SH-SY5Y (cell line): ENCODE data around the gene BIRC2.

ENCODE experiments used
- GATA2 ChIP-seq: IDR thresholded peaks from 2 replicates; pipeline ENCODE4 v1.6.1; 2011; ENCODE audit warnings: mild to moderate bottlenecking, low read depth, low read length
- GATA3 ChIP-seq: IDR thresholded peaks from 2 replicates; pipeline ENCODE4 v1.6.1; 2011; ENCODE audit warnings: low read depth, mild to moderate bottlenecking, low read length, moderate library complexity

DNA sequence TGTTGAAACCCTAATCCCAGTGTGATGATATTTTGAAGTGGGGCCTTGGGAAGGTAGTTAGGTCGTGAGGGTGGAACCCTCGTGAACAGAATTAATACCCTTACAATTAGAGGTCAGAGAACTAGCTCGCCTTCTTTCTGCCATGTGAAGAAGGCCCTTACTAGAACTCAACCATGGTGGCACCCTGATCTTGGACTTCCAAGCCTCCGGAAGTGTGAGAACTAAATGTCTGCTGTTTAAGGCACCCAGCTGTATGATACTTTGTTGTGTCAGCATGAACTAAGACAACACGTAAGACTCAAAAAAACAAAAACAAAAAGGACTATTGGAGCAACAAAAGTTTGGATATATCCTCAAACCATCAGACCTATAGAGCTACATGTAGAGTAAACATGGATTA is 53.6 kb downstream of the BIRC2 start:
- TF ChIP-seq GATA2 (no peak), GATA3 (no peak)
